Neural cell (in vitro differentiated cells): ENCODE results near the gene FAM163A. TPM values are rescaled to one million over a fixed set of nuclear protein-coding genes. Genes with fewer than 3 reads are reported as not detected.

Experiments
- H2AFZ ChIP-seq: fragments of 200-600, 300-800 bp; sonication (generic), shearing (Covaris generic); 2 replicates; pipeline ENCODE4 v1.6.0; 2014; ENCODE audit warnings: low read depth, mild to moderate bottlenecking, antibody characterized with exemption, low read length, moderate library complexity
- H3F3A ChIP-seq: fragments of 200-600 bp; shearing (Covaris generic); 2 replicates; pipeline ENCODE4 v1.6.1; 2016; ENCODE audit warnings: mild to moderate bottlenecking, moderate library complexity, mixed read lengths, antibody characterized with exemption, low read length; ENCODE audit not compliant: insufficient read depth, poor library complexity, severe bottlenecking
- H3K27ac ChIP-seq: fragments of 200-600, 300-800 bp; sonication (generic), shearing (Covaris generic); 2 replicates; pipeline ENCODE4 v1.5.1; 2014; ENCODE audit warnings: mild to moderate bottlenecking, low read length, moderate library complexity
- H3K27me3 ChIP-seq: fragments of 300-800, 200-600 bp; sonication (generic), shearing (Covaris generic); 2 replicates; pipeline ENCODE4 v1.6.0; 2014; ENCODE audit warnings: mild to moderate bottlenecking, low read depth, low read length, moderate library complexity; ENCODE audit not compliant: insufficient read depth
- H3K36me3 ChIP-seq: fragments of 300-800, 200-600 bp; sonication (generic), shearing (Covaris generic); 2 replicates; pipeline ENCODE4 v1.5.1; 2014; ENCODE audit warnings: mild to moderate bottlenecking, antibody characterized with exemption, low read length, moderate library complexity; ENCODE audit not compliant: insufficient read depth
- H3K4me2 ChIP-seq: fragments of 300-800, 200-600 bp; sonication (generic), shearing (Covaris generic); 2 replicates; pipeline ENCODE4 v1.6.0; 2014; ENCODE audit warnings: mild to moderate bottlenecking, low read length
- H3K4me3 ChIP-seq: fragments of 300-800, 200-600 bp; sonication (generic), shearing (Covaris generic); 2 replicates; pipeline ENCODE4 v1.5.1; 2014; ENCODE audit warnings: mild to moderate bottlenecking, low read length, moderate library complexity
- H3K79me2 ChIP-seq: fragments of 200-600 bp; shearing (Covaris generic); replicated peaks from 2 replicates; pipeline ENCODE4 v1.6.0; 2014; ENCODE audit warnings: mild to moderate bottlenecking, low read length, moderate library complexity; ENCODE audit not compliant: insufficient read depth
- H3K9ac ChIP-seq: fragments of 300-800, 200-600 bp; sonication (generic), shearing (Covaris generic); 2 replicates; pipeline ENCODE4 v1.6.1; 2016; ENCODE audit warnings: mild to moderate bottlenecking, low read length, mixed read lengths
- H3K9me2 ChIP-seq: fragments of 200-600 bp; shearing (Covaris generic); 2 replicates; pipeline ENCODE4 v1.6.1; 2016; ENCODE audit warnings: mild to moderate bottlenecking, low read length, mixed read lengths; ENCODE audit not compliant: insufficient read depth
- H3K9me3 ChIP-seq: fragments of 200-600, 300-800 bp; sonication (generic), shearing (Covaris generic); 2 replicates; pipeline ENCODE4 v1.6.1; 2016; ENCODE audit warnings: mild to moderate bottlenecking, mixed run types, low read length, moderate library complexity, mixed read lengths
- H4K20me1 ChIP-seq: fragments of 200-600 bp; shearing (Covaris generic); 2 replicates; pipeline ENCODE4 v1.6.1; 2016; ENCODE audit warnings: mild to moderate bottlenecking, mixed run types; ENCODE audit not compliant: insufficient read depth
- EP300 ChIP-seq: fragments of 450-650 bp; conservative IDR thresholded peaks from 2 replicates; pipeline ENCODE4 v1.6.1; 2014; ENCODE audit warnings: antibody characterized with exemption, mild to moderate bottlenecking, moderate library complexity; ENCODE audit not compliant: poor library complexity, severe bottlenecking
- EZH2 ChIP-seq: fragments of 200-600, 300-800 bp; shearing (Covaris generic), sonication (generic); IDR thresholded peaks from 2 replicates; pipeline ENCODE4 v1.6.1; 2014; ENCODE audit warnings: antibody characterized with exemption, low read length, borderline replicate concordance, mild to moderate bottlenecking; ENCODE audit not compliant: insufficient read depth, poor library complexity, severe bottlenecking
- MXI1 ChIP-seq: fragments of 450-650 bp; conservative IDR thresholded peaks from 2 replicates; pipeline ENCODE4 v1.6.1; 2014; ENCODE audit warnings: antibody characterized with exemption, mild to moderate bottlenecking; ENCODE audit not compliant: poor library complexity, severe bottlenecking
- POLR2AphosphoS5 ChIP-seq: IDR thresholded peaks from 2 replicates; pipeline ENCODE4 v1.6.1; 2012
- RAD21 ChIP-seq: fragments of 450-650 bp; conservative IDR thresholded peaks from 2 replicates; pipeline ENCODE4 v1.6.1; 2014; ENCODE audit warnings: antibody characterized with exemption, mild to moderate bottlenecking, moderate library complexity
- SMC3 ChIP-seq: fragments of 450-650 bp; conservative IDR thresholded peaks from 2 replicates; pipeline ENCODE4 v1.6.1; 2014; ENCODE audit warnings: antibody characterized with exemption, mild to moderate bottlenecking, moderate library complexity; ENCODE audit not compliant: poor library complexity
- TAF1 ChIP-seq: IDR thresholded peaks from 2 replicates; pipeline ENCODE4 v1.6.1; 2012; ENCODE audit warnings: low read depth
- polyA plus RNA-seq: library from polyadenylated mRNA; depleted of rRNA; stranded (reverse); fragments of >200 nt; gene quantifications from 2 replicates; pipeline ENCODE4 v1.2.3, GENCODE V29; 2014
- TF ChIP-seq, protein P1 (sequence below): fragments of 450-650 bp; IDR thresholded peaks from 2 replicates; pipeline ENCODE4 v1.5.1; 2014; ENCODE audit warnings: antibody characterized with exemption, mild to moderate bottlenecking, moderate library complexity; ENCODE audit not compliant: poor library complexity, severe bottlenecking
- TF ChIP-seq, protein P2 (sequence below): IDR thresholded peaks from 2 replicates; pipeline ENCODE4 v1.6.1; 2012; ENCODE audit warnings: borderline replicate concordance

The FAM163A gene
- polyA plus RNA-seq, 1 donor from 2014 or later: 0.21 TPM

DNA sequence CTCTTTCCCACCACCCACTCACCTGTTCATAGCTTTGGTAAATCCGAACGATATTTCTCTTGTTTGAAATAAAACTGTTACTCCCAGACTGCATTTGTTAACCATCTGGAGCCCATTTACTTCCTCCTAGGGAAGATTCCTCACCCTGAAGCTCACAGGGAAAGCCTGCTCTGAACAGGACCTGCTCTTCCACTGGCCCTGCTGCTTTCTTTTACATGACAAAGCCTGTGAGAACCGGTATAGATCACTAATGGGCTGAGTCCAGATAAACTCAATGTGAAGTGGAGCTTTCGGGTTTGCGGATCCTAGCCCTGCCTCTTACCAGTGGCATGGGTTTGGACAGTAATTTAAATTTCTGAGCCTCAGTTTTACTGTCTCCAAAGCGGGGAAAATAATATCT is 45.2 kb downstream of the FAM163A start:
- Histone ChIP-seq H3K4me3 (no peak overlapping the region), H3K27me3 (no peaks in the 10 kb centered on the region), H3K36me3 (no peaks in the 10 kb centered on the region), H4K20me1 (no peaks in the 10 kb centered on the region), H3K79me2 (no peaks in the 10 kb centered on the region), H3F3A (no peaks in the 10 kb centered on the region), H3K27ac (no peak overlapping the region), H3K9me2 (no peaks in the 10 kb centered on the region), H3K4me2 (no peak overlapping the region), H3K9ac (no peak overlapping the region), H3K9me3 (no peaks in the 10 kb centered on the region), H2AFZ (no peak overlapping the region)
- TF ChIP-seq, protein P1, sequence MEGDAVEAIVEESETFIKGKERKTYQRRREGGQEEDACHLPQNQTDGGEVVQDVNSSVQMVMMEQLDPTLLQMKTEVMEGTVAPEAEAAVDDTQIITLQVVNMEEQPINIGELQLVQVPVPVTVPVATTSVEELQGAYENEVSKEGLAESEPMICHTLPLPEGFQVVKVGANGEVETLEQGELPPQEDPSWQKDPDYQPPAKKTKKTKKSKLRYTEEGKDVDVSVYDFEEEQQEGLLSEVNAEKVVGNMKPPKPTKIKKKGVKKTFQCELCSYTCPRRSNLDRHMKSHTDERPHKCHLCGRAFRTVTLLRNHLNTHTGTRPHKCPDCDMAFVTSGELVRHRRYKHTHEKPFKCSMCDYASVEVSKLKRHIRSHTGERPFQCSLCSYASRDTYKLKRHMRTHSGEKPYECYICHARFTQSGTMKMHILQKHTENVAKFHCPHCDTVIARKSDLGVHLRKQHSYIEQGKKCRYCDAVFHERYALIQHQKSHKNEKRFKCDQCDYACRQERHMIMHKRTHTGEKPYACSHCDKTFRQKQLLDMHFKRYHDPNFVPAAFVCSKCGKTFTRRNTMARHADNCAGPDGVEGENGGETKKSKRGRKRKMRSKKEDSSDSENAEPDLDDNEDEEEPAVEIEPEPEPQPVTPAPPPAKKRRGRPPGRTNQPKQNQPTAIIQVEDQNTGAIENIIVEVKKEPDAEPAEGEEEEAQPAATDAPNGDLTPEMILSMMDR: no peak
- TF ChIP-seq MXI1 (no peak), EP300 (no peak), TAF1 (no peak), POLR2AphosphoS5 (no peak), RAD21 (no peak), SMC3 (no peak), EZH2 (no peak)
- TF ChIP-seq, protein P2, sequence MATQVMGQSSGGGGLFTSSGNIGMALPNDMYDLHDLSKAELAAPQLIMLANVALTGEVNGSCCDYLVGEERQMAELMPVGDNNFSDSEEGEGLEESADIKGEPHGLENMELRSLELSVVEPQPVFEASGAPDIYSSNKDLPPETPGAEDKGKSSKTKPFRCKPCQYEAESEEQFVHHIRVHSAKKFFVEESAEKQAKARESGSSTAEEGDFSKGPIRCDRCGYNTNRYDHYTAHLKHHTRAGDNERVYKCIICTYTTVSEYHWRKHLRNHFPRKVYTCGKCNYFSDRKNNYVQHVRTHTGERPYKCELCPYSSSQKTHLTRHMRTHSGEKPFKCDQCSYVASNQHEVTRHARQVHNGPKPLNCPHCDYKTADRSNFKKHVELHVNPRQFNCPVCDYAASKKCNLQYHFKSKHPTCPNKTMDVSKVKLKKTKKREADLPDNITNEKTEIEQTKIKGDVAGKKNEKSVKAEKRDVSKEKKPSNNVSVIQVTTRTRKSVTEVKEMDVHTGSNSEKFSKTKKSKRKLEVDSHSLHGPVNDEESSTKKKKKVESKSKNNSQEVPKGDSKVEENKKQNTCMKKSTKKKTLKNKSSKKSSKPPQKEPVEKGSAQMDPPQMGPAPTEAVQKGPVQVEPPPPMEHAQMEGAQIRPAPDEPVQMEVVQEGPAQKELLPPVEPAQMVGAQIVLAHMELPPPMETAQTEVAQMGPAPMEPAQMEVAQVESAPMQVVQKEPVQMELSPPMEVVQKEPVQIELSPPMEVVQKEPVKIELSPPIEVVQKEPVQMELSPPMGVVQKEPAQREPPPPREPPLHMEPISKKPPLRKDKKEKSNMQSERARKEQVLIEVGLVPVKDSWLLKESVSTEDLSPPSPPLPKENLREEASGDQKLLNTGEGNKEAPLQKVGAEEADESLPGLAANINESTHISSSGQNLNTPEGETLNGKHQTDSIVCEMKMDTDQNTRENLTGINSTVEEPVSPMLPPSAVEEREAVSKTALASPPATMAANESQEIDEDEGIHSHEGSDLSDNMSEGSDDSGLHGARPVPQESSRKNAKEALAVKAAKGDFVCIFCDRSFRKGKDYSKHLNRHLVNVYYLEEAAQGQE: no peak

DNA sequence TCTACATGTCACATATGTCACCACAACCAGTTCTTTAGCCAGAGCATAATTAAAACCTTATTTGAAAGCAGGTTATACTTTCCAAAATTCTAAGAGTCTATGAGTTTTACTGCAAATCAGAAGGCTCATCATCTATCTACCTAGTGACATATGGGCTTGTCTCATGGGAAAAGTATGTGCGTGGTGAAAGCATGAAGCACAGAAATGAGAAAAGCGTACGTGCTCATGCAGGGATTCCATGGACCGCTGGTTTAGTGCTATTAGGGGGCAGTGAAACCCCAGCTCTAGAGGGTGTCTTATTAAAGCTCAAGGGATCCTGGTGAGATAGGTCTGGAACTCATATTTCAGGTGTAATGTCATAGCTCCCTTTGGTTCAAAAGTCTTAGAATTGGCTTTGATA is 50.2 kb downstream of the FAM163A start:
- Histone ChIP-seq H2AFZ (no peak overlapping the region), H3K27me3 (no peaks in the 10 kb centered on the region), H3K79me2 (no peaks in the 10 kb centered on the region), H3K9me3 (no peaks in the 10 kb centered on the region), H3K36me3 (no peaks in the 10 kb centered on the region), H3K4me2 (no peak overlapping the region), H3K4me3 (no peak overlapping the region), H3K9me2 (no peaks in the 10 kb centered on the region), H3F3A (no peaks in the 10 kb centered on the region), H3K27ac (no peak overlapping the region), H3K9ac (no peak overlapping the region), H4K20me1 (no peaks in the 10 kb centered on the region)
- TF ChIP-seq EP300: no peak
- no peak for TF ChIP-seq SMC3
- TF ChIP-seq TAF1: no peak
- TF ChIP-seq EZH2: no peak
- no peak for TF ChIP-seq POLR2AphosphoS5
- TF ChIP-seq, protein P2: no peak
- TF ChIP-seq, protein P1: no peak
- no peak for TF ChIP-seq MXI1
- no peak for TF ChIP-seq RAD21
